Smooth muscle cell (in vitro differentiated cells): ENCODE data around the gene TUBB3. TPM values are rescaled to one million over a fixed set of nuclear protein-coding genes. Genes with fewer than 3 reads are reported as not detected.
"Not testable (repeated sequence)": the region's sequence is repeated elsewhere in the genome, so short reads cannot be mapped to it uniquely, and the experiment has no call there.

ENCODE experiments used
- DNase-seq: peaks from one replicate; lab custom pipeline; 2025; ENCODE audit not compliant: unreplicated experiment; lab: John Stamatoyannopoulos, UW
- H2AFZ ChIP-seq: fragments of 200-600 bp; sonication (generic); 2 replicates; pipeline ENCODE4 v1.6.0; 2016; ENCODE audit warnings: antibody characterized with exemption, low read depth, mild to moderate bottlenecking
- H3F3A ChIP-seq: fragments of 200-600 bp; sonication (generic); 2 replicates; pipeline ENCODE4 v1.6.0; 2017; ENCODE audit warnings: antibody characterized with exemption, low read depth
- H3K27ac ChIP-seq: fragments of 200-600 bp; sonication (generic); 2 replicates; pipeline ENCODE4 v1.5.1; 2016; ENCODE audit warnings: low read depth, mild to moderate bottlenecking
- H3K27me3 ChIP-seq: fragments of 200-600 bp; sonication (generic); 2 replicates; pipeline ENCODE4 v1.6.1; 2016; ENCODE audit warnings: low read depth, mild to moderate bottlenecking
- H3K36me3 ChIP-seq: fragments of 200-600 bp; sonication (generic); 2 replicates; pipeline ENCODE4 v1.5.1; 2016; ENCODE audit warnings: low read depth
- H3K4me1 ChIP-seq: fragments of 200-600 bp; sonication (generic); 2 replicates; pipeline ENCODE4 v1.5.1; 2016; ENCODE audit warnings: low read depth
- H3K4me2 ChIP-seq: fragments of 200-600 bp; sonication (generic); 2 replicates; pipeline ENCODE4 v1.6.0; 2016; ENCODE audit warnings: mild to moderate bottlenecking
- H3K4me3 ChIP-seq: fragments of 200-600 bp; sonication (generic); 2 replicates; pipeline ENCODE4 v1.5.1; 2016; ENCODE audit warnings: mild to moderate bottlenecking
- H3K79me2 ChIP-seq: fragments of 200-600 bp; sonication (generic); 2 replicates; pipeline ENCODE4 v1.6.0; 2016; ENCODE audit warnings: low read depth, mild to moderate bottlenecking
- H3K9ac ChIP-seq: fragments of 200-600 bp; sonication (generic); 2 replicates; pipeline ENCODE4 v1.6.0; 2016; ENCODE audit warnings: low read depth
- H3K9me3 ChIP-seq: fragments of 200-600 bp; sonication (generic); replicated peaks from 2 replicates; pipeline ENCODE4 v1.5.1; 2016; ENCODE audit warnings: low read depth
- H4K20me1 ChIP-seq: fragments of 200-600 bp; sonication (generic); 2 replicates; pipeline ENCODE4 v1.6.0; 2016; ENCODE audit warnings: low read depth
- whole genome bisulfite sequencing: methylation state at CpG from one replicate; pipeline ENCODE4 v1.1.7; 2016; ENCODE audit warnings: low lambda C conversion rate; 5-methylcytosine and 5-hydroxymethylcytosine counted together
- polyA plus RNA-seq: library from polyadenylated mRNA; unstranded; fragments of >200 nt; fragmentation: Nextera tagmentation; extraction: Ambion mirVana; gene quantifications from 2 replicates; pipeline ENCODE4 v1.2.1, GENCODE V29; 2016
- total RNA-seq: library from RNA; depleted of rRNA; stranded (reverse); fragments of >200 nt; gene quantifications from 2 replicates; pipeline ENCODE4 v1.2.3, GENCODE V29; 2014
- TF ChIP-seq, protein P1 (sequence below): fragments of 200-600 bp; sonication (generic); IDR thresholded peaks from 2 replicates; pipeline ENCODE4 v1.5.1; 2017; ENCODE audit warnings: borderline replicate concordance, mild to moderate bottlenecking, antibody characterized with exemption; ENCODE audit not compliant: insufficient read depth, poor library complexity, severe bottlenecking

The TUBB3 gene
- total and polyA plus RNA-seq, 2 experiments from 2014 or later, result 198 to 234 TPM

DNA sequence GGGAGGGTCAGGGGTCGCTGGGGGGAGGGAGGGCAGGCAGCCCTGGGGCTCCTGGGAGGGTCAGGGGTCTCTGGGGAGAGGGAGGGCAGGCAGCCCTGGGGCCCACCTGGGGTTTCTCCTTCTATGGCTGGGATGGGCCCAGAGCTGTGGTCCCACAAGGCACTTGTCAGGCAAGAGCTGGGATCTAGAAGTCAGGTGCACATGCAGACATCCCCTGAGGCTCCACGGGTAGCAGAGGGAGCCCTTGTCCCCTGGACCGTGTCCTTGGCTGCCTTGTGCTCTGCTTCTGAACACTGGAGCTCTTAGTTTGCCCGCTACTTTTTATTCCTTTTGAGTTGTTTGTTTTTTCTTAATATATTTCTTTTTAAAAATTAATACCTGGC, 1.8 kb downstream of the TUBB3 start:
- Histone ChIP-seq H3K4me3 (peak overlapping the region; percentile 81), H3F3A (peaks cover 16% of the 10 kb centered on the region), H3K36me3 (no peaks in the 10 kb centered on the region), H3K9ac (no peak overlapping the region), H3K4me1 (peaks cover 17% of the 10 kb centered on the region), H3K4me2 (peak overlapping the region; percentile 97), H2AFZ (no peak overlapping the region), H3K79me2 (peaks cover 57% of the 10 kb centered on the region), H4K20me1 (peaks cover 66% of the 10 kb centered on the region), H3K9me3 (no peaks in the 10 kb centered on the region), H3K27me3 (no peaks in the 10 kb centered on the region), H3K27ac (no peak overlapping the region)
- WGBS, result 44% methylated on average over 3 of the region's 4 CpGs
- TF ChIP-seq, protein P1, sequence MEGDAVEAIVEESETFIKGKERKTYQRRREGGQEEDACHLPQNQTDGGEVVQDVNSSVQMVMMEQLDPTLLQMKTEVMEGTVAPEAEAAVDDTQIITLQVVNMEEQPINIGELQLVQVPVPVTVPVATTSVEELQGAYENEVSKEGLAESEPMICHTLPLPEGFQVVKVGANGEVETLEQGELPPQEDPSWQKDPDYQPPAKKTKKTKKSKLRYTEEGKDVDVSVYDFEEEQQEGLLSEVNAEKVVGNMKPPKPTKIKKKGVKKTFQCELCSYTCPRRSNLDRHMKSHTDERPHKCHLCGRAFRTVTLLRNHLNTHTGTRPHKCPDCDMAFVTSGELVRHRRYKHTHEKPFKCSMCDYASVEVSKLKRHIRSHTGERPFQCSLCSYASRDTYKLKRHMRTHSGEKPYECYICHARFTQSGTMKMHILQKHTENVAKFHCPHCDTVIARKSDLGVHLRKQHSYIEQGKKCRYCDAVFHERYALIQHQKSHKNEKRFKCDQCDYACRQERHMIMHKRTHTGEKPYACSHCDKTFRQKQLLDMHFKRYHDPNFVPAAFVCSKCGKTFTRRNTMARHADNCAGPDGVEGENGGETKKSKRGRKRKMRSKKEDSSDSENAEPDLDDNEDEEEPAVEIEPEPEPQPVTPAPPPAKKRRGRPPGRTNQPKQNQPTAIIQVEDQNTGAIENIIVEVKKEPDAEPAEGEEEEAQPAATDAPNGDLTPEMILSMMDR, result no peak
- no peak for DNase-seq

DNA sequence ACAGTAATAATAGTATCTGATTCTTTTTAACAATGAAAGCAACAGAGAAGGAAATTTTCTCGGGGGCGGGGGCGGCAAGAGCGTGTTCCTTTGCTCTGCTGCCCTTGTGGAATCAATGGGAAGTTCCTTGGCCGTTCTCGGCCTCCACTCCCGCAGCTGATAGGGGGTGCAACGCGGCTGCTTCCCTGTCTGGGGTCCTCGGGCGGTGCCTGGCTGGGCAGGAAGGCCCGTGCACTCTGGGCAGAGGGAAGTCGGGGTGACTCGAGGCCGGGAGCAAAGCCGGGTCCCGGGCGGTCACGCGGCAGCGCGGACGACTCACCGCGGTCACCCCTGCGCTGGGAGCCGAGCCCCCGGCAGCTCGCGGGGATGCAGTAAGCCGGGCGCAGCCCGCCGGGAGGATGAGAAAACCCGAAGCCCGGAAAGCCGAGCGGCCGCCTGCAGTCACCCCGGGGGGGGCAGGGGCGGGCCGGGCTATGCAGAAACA, 2.5 kb downstream of the TUBB3 start:
- Histone ChIP-seq H3K9me3 (no peaks in the 10 kb centered on the region), H3K9ac (peak overlapping the region; percentile 13), H3K4me1 (peaks cover 14% of the 10 kb centered on the region), H3K4me3 (peak overlapping the region; percentile 81), H3K27ac (no peak overlapping the region), H3F3A (peaks cover 9% of the 10 kb centered on the region), H3K4me2 (peak overlapping the region; percentile 97), H4K20me1 (peaks cover 73% of the 10 kb centered on the region), H2AFZ (no peak overlapping the region), H3K27me3 (no peaks in the 10 kb centered on the region), H3K36me3 (no peaks in the 10 kb centered on the region), H3K79me2 (peaks cover 59% of the 10 kb centered on the region)
- 3% methylated on average over 34 of the region's 42 CpGs for WGBS
- DNase-seq, result peak; percentile 90
- TF ChIP-seq, protein P1, result no peak

DNA sequence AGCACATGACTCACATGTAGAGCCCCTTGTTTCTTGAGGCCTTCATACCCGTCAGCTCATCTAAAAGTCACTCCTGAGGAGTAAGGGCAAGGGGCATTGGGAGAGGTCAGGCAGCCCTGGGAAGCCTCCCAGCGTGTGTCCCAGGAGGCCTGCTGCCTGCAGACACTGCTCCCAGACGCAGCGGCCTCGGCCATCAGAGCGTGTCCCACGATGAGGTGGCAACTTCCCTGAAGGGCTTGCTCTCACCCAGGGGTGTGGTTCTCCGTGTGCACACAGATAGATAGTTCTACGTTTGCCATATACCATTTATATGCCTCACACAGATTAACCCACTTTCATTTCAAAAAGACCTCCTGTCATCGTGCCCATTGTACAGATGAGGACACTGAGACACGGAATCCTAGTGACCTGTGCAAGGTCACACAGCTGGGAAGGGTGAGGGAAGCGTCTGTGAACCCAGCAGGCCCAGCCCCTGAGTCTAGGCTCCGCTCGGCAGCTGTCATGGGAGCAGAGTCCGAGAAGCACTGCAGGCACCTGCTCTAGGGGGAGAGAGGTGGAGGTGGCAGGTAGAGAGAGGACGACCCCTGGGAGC, 8.3 kb downstream of the TUBB3 start:
- no peak for DNase-seq
- Histone ChIP-seq H3K27me3 (no peaks in the 10 kb centered on the region), H2AFZ (no peak overlapping the region), H3K9me3 (no peaks in the 10 kb centered on the region), H3K4me3 (no peak overlapping the region), H3K27ac (no peak overlapping the region), H3K4me2 (no peak overlapping the region), H3K9ac (no peak overlapping the region), H4K20me1 (peaks cover 98% of the 10 kb centered on the region), H3F3A (peaks cover 8% of the 10 kb centered on the region), H3K36me3 (no peaks in the 10 kb centered on the region), H3K79me2 (peaks cover 39% of the 10 kb centered on the region), H3K4me1 (no peaks in the 10 kb centered on the region)
- WGBS, result 92% methylated on average over 16 of the region's 16 CpGs
- TF ChIP-seq, protein P1, result no peak

DNA sequence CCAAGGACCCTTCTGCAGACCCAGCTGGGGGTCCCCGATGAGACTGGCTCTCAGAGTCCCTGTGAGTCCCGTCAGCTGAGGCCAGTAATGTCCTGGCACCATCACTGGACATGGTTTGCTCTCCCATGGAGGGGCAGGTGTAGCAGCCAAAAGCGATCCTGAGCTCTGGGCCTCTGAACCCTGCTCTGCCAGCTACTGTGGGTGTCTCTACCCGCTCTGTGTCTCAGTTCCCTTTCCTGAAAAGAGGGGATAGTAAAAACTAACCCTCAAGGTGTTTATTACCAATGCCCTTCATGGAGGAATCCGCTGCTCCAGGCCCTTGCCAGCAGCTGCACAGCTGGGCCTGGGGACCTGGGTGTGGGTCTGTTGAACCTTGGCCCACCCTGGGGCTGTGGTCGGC, 8.8 kb downstream of the TUBB3 start:
- Histone ChIP-seq H3F3A (peaks cover 8% of the 10 kb centered on the region), H2AFZ (no peak overlapping the region), H3K27ac (no peak overlapping the region), H3K4me3 (no peak overlapping the region), H3K79me2 (peaks cover 33% of the 10 kb centered on the region), H3K9ac (no peak overlapping the region), H3K4me1 (no peaks in the 10 kb centered on the region), H3K9me3 (no peaks in the 10 kb centered on the region), H4K20me1 (peaks cover 98% of the 10 kb centered on the region), H3K27me3 (no peaks in the 10 kb centered on the region), H3K36me3 (no peaks in the 10 kb centered on the region), H3K4me2 (no peak overlapping the region)
- 93% methylated on average over 6 of the region's 6 CpGs for WGBS
- DNase-seq, result no peak
- TF ChIP-seq, protein P1, result no peak

DNA sequence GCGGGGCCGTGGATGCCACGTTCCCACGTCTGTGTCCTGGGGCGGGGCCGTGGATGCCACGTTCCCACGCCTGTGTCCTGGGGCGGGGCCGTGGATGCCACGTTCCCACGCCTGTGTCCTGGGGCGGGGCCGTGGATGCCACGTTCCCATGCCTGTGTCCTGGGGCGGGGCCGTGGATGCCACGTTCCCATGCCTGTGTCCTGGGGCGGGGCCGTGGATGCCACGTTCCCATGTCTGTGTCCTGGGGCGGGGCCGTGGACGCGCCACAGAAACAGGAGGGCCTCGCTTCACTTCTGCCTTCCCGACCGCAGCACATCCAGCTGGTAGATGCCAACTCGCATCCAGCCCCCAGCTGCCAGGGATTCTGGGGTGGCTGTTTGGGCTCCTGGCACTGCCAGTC, 10.9 kb downstream of the TUBB3 start:
- not testable (repeated sequence) for H3K27ac ChIP-seq, H3K9ac ChIP-seq, H3K4me3 ChIP-seq, H3F3A ChIP-seq, H3K27me3 ChIP-seq, H3K9me3 ChIP-seq, H3K4me2 ChIP-seq, DNase-seq, H2AFZ ChIP-seq, H3K4me1 ChIP-seq, H3K36me3 ChIP-seq
- peaks cover 77% of the 10 kb centered on the region for H4K20me1 ChIP-seq
- WGBS, result 100% methylated on average over 8 of the region's 29 CpGs
- H3K79me2 ChIP-seq, result peaks cover 14% of the 10 kb centered on the region
